ENCODE data around the gene RNF212.
"Not testable (repeated sequence)": the region's sequence is repeated elsewhere in the genome, so short reads cannot be mapped to it uniquely, and the experiment has no call there.

RNF212 gene

GRCh38 chr4:1133033-1133432 lies 19.7 kb upstream of the RNF212 start:
- no peak for DNase-seq (ENCODE audit: low spot score)
- TF ChIP-seq CTCF (IDR thresholded peaks at IDR 0.05; ENCODE audit: extremely low read depth, missing control alignments) = no peak

- DNase-seq (ENCODE audit: low spot score) = peak; percentile 82
- TF ChIP-seq CTCF (IDR thresholded peaks at IDR 0.05; ENCODE audit: extremely low read depth, missing control alignments) = peak; percentile 99
Measured at GRCh38 chr4:1130316-1131186, 17.2 kb upstream of the RNF212 start.

- no peak for TF ChIP-seq CTCF (IDR thresholded peaks at IDR 0.05; ENCODE audit: extremely low read depth, missing control alignments)
Measured at GRCh38 chr4:1126506-1126905, 13.1 kb upstream of the RNF212 start.

GRCh38 chr4:1125466-1125865 lies 12.1 kb upstream of the RNF212 start:
- DNase-seq (ENCODE audit: low spot score) = not testable (repeated sequence)

More at GRCh38 chr4:1126506-1126905, 13.1 kb upstream of the RNF212 start:
- DNase-seq (ENCODE audit: low spot score) = no peak

- no peak for DNase-seq (ENCODE audit: low spot score)
- TF ChIP-seq CTCF (IDR thresholded peaks at IDR 0.05; ENCODE audit: extremely low read depth, missing control alignments) = no peak
Measured at GRCh38 chr4:1124818-1125217, 11.5 kb upstream of the RNF212 start.

GRCh38 chr4:1122505-1122904 lies 9.1 kb upstream of the RNF212 start:
- DNase-seq (ENCODE audit: low spot score) = no peak
- TF ChIP-seq CTCF (IDR thresholded peaks at IDR 0.05; ENCODE audit: extremely low read depth, missing control alignments) = no peak

GRCh38 chr4:1116838-1117237 lies 3.5 kb upstream of the RNF212 start:
- no peak for TF ChIP-seq CTCF (IDR thresholded peaks at IDR 0.05; ENCODE audit: extremely low read depth, missing control alignments)
- DNase-seq (ENCODE audit: low spot score) = no peak
